Natural killer cell (primary cell): ENCODE measurements around the gene TIMM44. TPM values are rescaled to one million over a fixed set of nuclear protein-coding genes. Genes with fewer than 3 reads are reported as not detected.

Source experiments
- ATAC-seq, 3 donors: fragments of 150-1000 bp in 2 of 3; fragments of 200-7000 bp in 1 of 3; cut with Tn5 transposase; 1 replicate in 1 of 3; 2 replicates in 2 of 3; pipeline ENCODE4 v1.10.0; 2021; ENCODE audit warnings: mild to moderate bottlenecking in 2 of 3, moderate library complexity in 2 of 3
- DNase-seq, 2 donors: peaks; one replicate each; pipeline versions ENCODE4 v3.0.0 to v3.0.0-alpha.2; 2013 to 2021; ENCODE audit warnings: mixed read lengths in 1 of 2
- H3K27ac ChIP-seq: one replicate; pipeline ENCODE4 v1.5.1; 2013; ENCODE audit warnings: mild to moderate bottlenecking, low read length
- H3K27me3 ChIP-seq: one replicate; pipeline ENCODE4 v1.6.1; 2013; ENCODE audit warnings: low read length; ENCODE audit not compliant: control insufficient read depth, insufficient read depth
- H3K36me3 ChIP-seq: one replicate; pipeline ENCODE4 v1.6.1; 2013; ENCODE audit warnings: low read length; ENCODE audit not compliant: control insufficient read depth, insufficient read depth
- H3K4me1 ChIP-seq: one replicate; pipeline ENCODE4 v1.6.1; 2013; ENCODE audit warnings: low read length; ENCODE audit not compliant: control insufficient read depth, insufficient read depth
- H3K4me3 ChIP-seq: one replicate; pipeline ENCODE4 v1.5.1; 2013; ENCODE audit warnings: low read length
- H3K9me3 ChIP-seq: one replicate; pipeline ENCODE4 v1.6.1; 2013; ENCODE audit warnings: low read length; ENCODE audit not compliant: control insufficient read depth, insufficient read depth
- H3K27ac Mint-ChIP-seq, 2 donors: one replicate each; pipeline ENCODE4 v1.8.0; 2022; ENCODE audit warnings: mild to moderate bottlenecking in 2 of 2, mixed read lengths in 2 of 2, moderate library complexity in 1 of 2
- H3K27me3 Mint-ChIP-seq, 2 donors: one replicate each; pipeline ENCODE4 v1.8.0; 2022; ENCODE audit warnings: low read depth in 2 of 2, mixed read lengths in 2 of 2
- H3K36me3 Mint-ChIP-seq: one replicate; pipeline ENCODE4 v1.8.0; 2022; ENCODE audit warnings: mixed read lengths
- H3K4me1 Mint-ChIP-seq, 2 donors: one replicate each; pipeline ENCODE4 v1.8.0; 2022; ENCODE audit warnings: mixed read lengths in 2 of 2
- H3K4me3 Mint-ChIP-seq: one replicate; pipeline ENCODE4 v1.8.0; 2022; ENCODE audit warnings: mild to moderate bottlenecking, moderate library complexity, mixed read lengths
- H3K9me3 Mint-ChIP-seq, 2 donors: one replicate each; pipeline ENCODE4 v1.8.0; 2022; ENCODE audit warnings: mixed read lengths in 2 of 2
- WGBS: methylation state at CpG from one replicate; pipeline ENCODE4 v1.1.7; 2013; ENCODE audit warnings: missing lambda C conversion rate; ENCODE audit not compliant: insufficient coverage; 5-methylcytosine and 5-hydroxymethylcytosine counted together
- intact Hi-C: fragments of 100-400 bp; cut with micrococcal nuclease; formaldehyde crosslinking; loops from one replicate; pipeline ENCODE4 v1.14.2; 2022
- total RNA-seq, 4 donors: library from RNA; stranded (reverse); fragments of 120-200 nt in 1 of 4; gene quantifications; one replicate each; pipeline versions ENCODE4 v1.2.3 to v1.2.4, GENCODE V29; 2013 to 2022
- TF ChIP-seq, protein P1 (sequence below): fragments of 200-600 bp; IDR thresholded peaks from one replicate; pipeline ENCODE4 v1.8.0; 2022; ENCODE audit warnings: antibody characterized with exemption

TIMM44 gene
- total RNA-seq, 3 donors from 2014 or later (not counting 1 experiment from before 2014, with no cell fraction given): 83.3 to 116 (median 89.4) TPM

DNA sequence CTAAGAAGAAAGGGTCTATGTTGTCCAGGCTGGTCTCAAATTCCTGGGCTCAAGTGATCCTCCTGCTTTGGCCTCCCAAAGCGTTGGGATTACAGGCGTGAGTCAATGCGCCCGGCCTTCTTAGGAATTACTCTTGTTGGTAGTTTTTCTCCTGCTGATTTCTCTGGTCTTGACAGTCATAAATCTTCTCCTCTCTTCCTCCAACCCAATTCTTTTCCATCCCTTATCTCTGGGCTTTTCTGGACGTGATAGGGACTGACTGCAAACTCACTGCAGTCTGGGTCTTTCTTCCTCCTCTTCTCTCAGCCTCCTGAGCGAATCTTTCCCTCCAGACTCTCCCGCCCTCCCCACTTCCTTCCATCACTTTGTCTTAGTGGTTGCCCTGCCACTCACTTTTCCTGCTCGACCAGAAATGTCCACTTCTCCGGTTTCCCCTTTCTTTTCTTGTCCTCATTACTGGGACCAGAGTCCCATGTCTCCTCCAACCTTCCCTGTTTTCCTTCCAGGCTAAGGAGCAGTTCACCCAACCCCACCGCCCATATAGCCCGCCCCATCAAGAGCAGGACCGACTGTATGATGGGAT, 21.9 kb upstream of the TIMM44 start:
- H3K4me3 Mint-ChIP-seq: no peak overlapping the region
- intact Hi-C loops: no loop called here
- ATAC-seq: no peak
- TF ChIP-seq, protein P1, sequence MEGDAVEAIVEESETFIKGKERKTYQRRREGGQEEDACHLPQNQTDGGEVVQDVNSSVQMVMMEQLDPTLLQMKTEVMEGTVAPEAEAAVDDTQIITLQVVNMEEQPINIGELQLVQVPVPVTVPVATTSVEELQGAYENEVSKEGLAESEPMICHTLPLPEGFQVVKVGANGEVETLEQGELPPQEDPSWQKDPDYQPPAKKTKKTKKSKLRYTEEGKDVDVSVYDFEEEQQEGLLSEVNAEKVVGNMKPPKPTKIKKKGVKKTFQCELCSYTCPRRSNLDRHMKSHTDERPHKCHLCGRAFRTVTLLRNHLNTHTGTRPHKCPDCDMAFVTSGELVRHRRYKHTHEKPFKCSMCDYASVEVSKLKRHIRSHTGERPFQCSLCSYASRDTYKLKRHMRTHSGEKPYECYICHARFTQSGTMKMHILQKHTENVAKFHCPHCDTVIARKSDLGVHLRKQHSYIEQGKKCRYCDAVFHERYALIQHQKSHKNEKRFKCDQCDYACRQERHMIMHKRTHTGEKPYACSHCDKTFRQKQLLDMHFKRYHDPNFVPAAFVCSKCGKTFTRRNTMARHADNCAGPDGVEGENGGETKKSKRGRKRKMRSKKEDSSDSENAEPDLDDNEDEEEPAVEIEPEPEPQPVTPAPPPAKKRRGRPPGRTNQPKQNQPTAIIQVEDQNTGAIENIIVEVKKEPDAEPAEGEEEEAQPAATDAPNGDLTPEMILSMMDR: no peak
- no peaks in the 10 kb centered on the region for H3K4me1 ChIP-seq
- no peaks in the 10 kb centered on the region for H3K9me3 Mint-ChIP-seq
- H3K9me3 ChIP-seq: no peaks in the 10 kb centered on the region
- no peaks in the 10 kb centered on the region for H3K27me3 Mint-ChIP-seq
- no peak overlapping the region for H3K27ac Mint-ChIP-seq
- peaks cover 8% of the 10 kb centered on the region for H3K36me3 Mint-ChIP-seq
- no peak for DNase-seq
- 98% methylated on average over 11 of the region's 12 CpGs for WGBS
- H3K4me3 ChIP-seq: no peak overlapping the region
- H3K27ac ChIP-seq: no peak overlapping the region
- no peaks in the 10 kb centered on the region for H3K27me3 ChIP-seq
- peaks cover 0 to 9% of the 10 kb centered on the region in 2 donors for H3K4me1 Mint-ChIP-seq
- H3K36me3 ChIP-seq: peaks cover 41% of the 10 kb centered on the region

DNA sequence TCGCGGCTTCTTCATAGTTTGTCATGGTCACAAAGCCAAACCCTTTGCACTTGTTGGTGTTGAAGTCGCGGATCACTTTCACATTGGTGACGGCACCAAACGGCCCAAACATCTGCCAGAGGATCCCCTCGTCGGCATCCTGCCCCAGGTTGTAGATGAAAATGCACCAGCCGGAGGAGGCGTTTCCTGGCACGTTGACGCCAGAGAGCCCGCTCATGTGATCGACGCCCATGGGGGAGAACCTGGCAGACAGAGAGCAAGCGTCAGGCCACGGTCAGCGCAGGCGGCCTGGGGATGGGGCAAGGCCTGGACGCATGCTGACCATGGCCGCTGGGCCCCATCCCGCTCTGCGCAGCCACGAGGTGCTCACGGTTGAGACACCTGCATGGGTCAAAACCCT, 20.1 kb upstream of the TIMM44 start:
- no peak overlapping the region for H3K27ac Mint-ChIP-seq
- Histone ChIP-seq H3K27ac (no peak overlapping the region), H3K36me3 (peaks cover 34% of the 10 kb centered on the region), H3K4me1 (no peaks in the 10 kb centered on the region), H3K9me3 (no peaks in the 10 kb centered on the region), H3K27me3 (no peaks in the 10 kb centered on the region), H3K4me3 (no peak overlapping the region)
- intact Hi-C loops: no loop called here
- TF ChIP-seq, protein P1: no peak
- ATAC-seq (no peak), DNase-seq (no peak)
- H3K9me3 Mint-ChIP-seq: no peaks in the 10 kb centered on the region
- no peak overlapping the region for H3K4me3 Mint-ChIP-seq
- no peaks in the 10 kb centered on the region for H3K27me3 Mint-ChIP-seq
- peaks cover 0 to 6% of the 10 kb centered on the region in 2 donors for H3K4me1 Mint-ChIP-seq
- peaks cover 8% of the 10 kb centered on the region for H3K36me3 Mint-ChIP-seq
- WGBS: 96% methylated on average over 25 of the region's 25 CpGs

DNA sequence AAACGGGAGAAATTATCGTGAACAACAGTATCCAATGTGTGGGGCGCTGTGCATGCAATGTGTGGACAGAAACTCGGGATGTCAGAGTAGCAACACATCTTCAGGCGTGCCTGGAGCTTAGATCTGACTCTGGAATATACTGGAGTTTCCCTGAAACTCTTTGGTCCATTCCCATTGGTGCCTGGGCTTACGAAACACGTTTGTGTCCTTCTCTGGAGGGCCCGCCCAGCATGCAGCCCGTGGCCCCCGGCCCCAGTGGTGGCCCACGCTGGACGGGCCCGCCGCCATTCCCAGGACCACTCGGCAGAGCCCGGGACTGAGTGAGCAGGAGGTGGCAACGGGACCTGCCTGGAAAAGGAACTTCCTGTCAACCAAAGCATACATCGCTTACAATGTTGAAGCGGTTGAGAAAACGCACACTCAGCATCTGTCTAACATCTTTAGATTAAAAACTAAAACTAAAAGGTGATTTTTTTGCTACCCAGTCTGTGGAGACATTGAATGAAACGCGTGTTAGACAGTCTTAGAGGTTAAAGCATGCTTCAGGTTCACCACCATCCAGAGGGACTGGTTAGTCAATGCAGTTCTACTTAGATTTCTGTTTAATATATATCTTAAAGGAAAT, 19.3 kb upstream of the TIMM44 start:
- H3K4me1 Mint-ChIP-seq: no peaks in the 10 kb centered on the region
- no peaks in the 10 kb centered on the region for H3K27me3 Mint-ChIP-seq
- ATAC-seq (no peak), DNase-seq (no peak)
- no peak overlapping the region for H3K4me3 Mint-ChIP-seq
- peaks cover 34% of the 10 kb centered on the region for H3K36me3 ChIP-seq
- H3K27ac ChIP-seq: no peak overlapping the region
- intact Hi-C loops: no loop called here
- H3K4me3 ChIP-seq: no peak overlapping the region
- H3K9me3 Mint-ChIP-seq: no peaks in the 10 kb centered on the region
- H3K4me1 ChIP-seq: no peaks in the 10 kb centered on the region
- peaks cover 8% of the 10 kb centered on the region for H3K36me3 Mint-ChIP-seq
- 95% methylated on average over 22 of the region's 22 CpGs for WGBS
- TF ChIP-seq, protein P1: no peak
- no peak overlapping the region for H3K27ac Mint-ChIP-seq
- H3K9me3 ChIP-seq: no peaks in the 10 kb centered on the region
- no peaks in the 10 kb centered on the region for H3K27me3 ChIP-seq
